Astrocyte (in vitro differentiated cells and primary cell): ENCODE data around the gene TOR1AIP1. TPM values are rescaled to one million over a fixed set of nuclear protein-coding genes. Genes with fewer than 3 reads are reported as not detected.
A peak's percentile ranks its signal among the peaks of the same experiment; 100 is the strongest.

Experiments
- DNase-seq: peaks from one replicate; pipeline ENCODE4 v3.0.0-alpha.2; 2010; ENCODE audit warnings: low read depth
- FAIRE-seq: peaks from 2 replicates; lab custom pipeline; 2011; peaks lifted over from hg19 to GRCh38; lab: Jason Lieb, UNC
- H2AFZ ChIP-seq: 2 replicates; pipeline ENCODE4 v1.6.0; 2012; ENCODE audit warnings: low read depth, low read length, inconsistent platforms
- H3K27ac ChIP-seq: 2 replicates; pipeline ENCODE4 v1.5.1; 2011; ENCODE audit warnings: low read depth, low read length, inconsistent platforms
- H3K27me3 ChIP-seq: 2 replicates; pipeline ENCODE4 v1.6.0; 2011; ENCODE audit warnings: low read length, inconsistent platforms; ENCODE audit not compliant: insufficient read depth
- H3K36me3 ChIP-seq: 2 replicates; pipeline ENCODE4 v1.5.1; 2011; ENCODE audit warnings: low read length, inconsistent platforms; ENCODE audit not compliant: insufficient read depth
- H3K4me1 ChIP-seq: 2 replicates; pipeline ENCODE4 v1.5.1; 2011; ENCODE audit warnings: low read length, inconsistent platforms; ENCODE audit not compliant: insufficient read depth
- H3K4me2 ChIP-seq: 2 replicates; pipeline ENCODE4 v1.6.0; 2012; ENCODE audit warnings: low read length, inconsistent platforms
- H3K4me3 ChIP-seq: 2 replicates; pipeline ENCODE4 v1.5.1; 2011; ENCODE audit warnings: low read depth, mild to moderate bottlenecking, low read length, inconsistent platforms; ENCODE audit not compliant: insufficient read depth
- H3K79me2 ChIP-seq: 2 replicates; pipeline ENCODE4 v1.6.0; 2012; ENCODE audit warnings: mild to moderate bottlenecking, low read length, inconsistent platforms; ENCODE audit not compliant: insufficient read depth
- H3K9ac ChIP-seq: 2 replicates; pipeline ENCODE4 v1.6.0; 2012; ENCODE audit warnings: mild to moderate bottlenecking, low read length, inconsistent platforms
- H3K9me3 ChIP-seq: 2 replicates; pipeline ENCODE4 v1.5.1; 2012; ENCODE audit warnings: low read depth, mild to moderate bottlenecking, low read length, inconsistent platforms; ENCODE audit not compliant: insufficient read depth
- H4K20me1 ChIP-seq: 2 replicates; pipeline ENCODE4 v1.6.0; 2012; ENCODE audit warnings: low read length, inconsistent platforms; ENCODE audit not compliant: insufficient read depth
- H3K27ac Mint-ChIP-seq: one replicate; pipeline ENCODE4 v1.8.0; 2021; ENCODE audit warnings: mild to moderate bottlenecking, mixed read lengths; ENCODE audit not compliant: unreplicated experiment
- H3K27me3 Mint-ChIP-seq: one replicate; pipeline ENCODE4 v1.8.0; 2021; ENCODE audit warnings: low read depth, mixed read lengths; ENCODE audit not compliant: unreplicated experiment
- H3K36me3 Mint-ChIP-seq: one replicate; pipeline ENCODE4 v1.8.0; 2021; ENCODE audit warnings: low read depth, mixed read lengths; ENCODE audit not compliant: unreplicated experiment
- H3K4me1 Mint-ChIP-seq: one replicate; pipeline ENCODE4 v1.8.0; 2021; ENCODE audit warnings: low read depth, mixed read lengths; ENCODE audit not compliant: unreplicated experiment
- H3K4me3 Mint-ChIP-seq: one replicate; pipeline ENCODE4 v1.8.0; 2021; ENCODE audit warnings: mild to moderate bottlenecking, moderate library complexity, mixed read lengths; ENCODE audit not compliant: unreplicated experiment
- H3K9me3 Mint-ChIP-seq: one replicate; pipeline ENCODE4 v1.8.0; 2021; ENCODE audit warnings: mild to moderate bottlenecking, mixed read lengths; ENCODE audit not compliant: unreplicated experiment
- CTCF ChIP-seq: IDR thresholded peaks from 2 replicates; pipeline ENCODE4 v1.5.1; 2011; ENCODE audit warnings: low read depth, mild to moderate bottlenecking, inconsistent platforms, low read length, moderate library complexity; ENCODE audit not compliant: insufficient read depth
- EZH2 ChIP-seq: IDR thresholded peaks from 2 replicates; pipeline ENCODE4 v1.6.1; 2012; ENCODE audit warnings: mild to moderate bottlenecking, low read length, inconsistent platforms; ENCODE audit not compliant: insufficient read depth
- total RNA-seq: library from RNA; stranded (reverse); gene quantifications from 2 replicates; pipeline ENCODE4 v1.2.1, GENCODE V29; 2021

Gene TOR1AIP1
- total RNA-seq, 1 donor from 2014 or later, result 37.4 TPM

GRCh38 chr1:179867493-179868330, 14.4 kb upstream of the TOR1AIP1 start:
- Mint-ChIP-seq H3K36me3 (peaks cover 23% of the 10 kb centered on the region), H3K27ac (no peak overlapping the region), H3K4me3 (no peak overlapping the region), H3K27me3 (no peaks in the 10 kb centered on the region), H3K4me1 (peaks cover 17% of the 10 kb centered on the region), H3K9me3 (no peaks in the 10 kb centered on the region)
- no peaks in the 10 kb centered on the region for H3K9me3 ChIP-seq
- H3K27me3 ChIP-seq, result no peaks in the 10 kb centered on the region
- no peak overlapping the region for H3K4me3 ChIP-seq
- H3K4me2 ChIP-seq, result no peak overlapping the region
- no peak for TF ChIP-seq EZH2
- TF ChIP-seq CTCF, result peak; percentile 74
- H4K20me1 ChIP-seq, result peaks cover 85% of the 10 kb centered on the region
- DNase-seq (no peak), FAIRE-seq (no peak)
- no peak overlapping the region for H2AFZ ChIP-seq
- H3K79me2 ChIP-seq, result peaks cover 91% of the 10 kb centered on the region
- H3K9ac ChIP-seq, result no peak overlapping the region
- no peak overlapping the region for H3K27ac ChIP-seq
- H3K36me3 ChIP-seq, result peaks cover 23% of the 10 kb centered on the region
- H3K4me1 ChIP-seq, result no peaks in the 10 kb centered on the region

- FAIRE-seq, result no peak
- H3K36me3 ChIP-seq, result peaks cover 19% of the 10 kb centered on the region
Observed at GRCh38 chr1:179870870-179871269, 11.2 kb upstream of the TOR1AIP1 start.

More at GRCh38 chr1:179870870-179871269, 11.2 kb upstream of the TOR1AIP1 start:
- H3K9me3 Mint-ChIP-seq, result no peaks in the 10 kb centered on the region
- no peaks in the 10 kb centered on the region for H3K9me3 ChIP-seq
- H3K9ac ChIP-seq, result no peak overlapping the region
- peaks cover 26% of the 10 kb centered on the region for H3K4me1 Mint-ChIP-seq
- H3K79me2 ChIP-seq, result peaks cover 94% of the 10 kb centered on the region
- H3K27ac ChIP-seq, result no peak overlapping the region
- peaks cover 5% of the 10 kb centered on the region for H3K4me1 ChIP-seq
- H3K27me3 ChIP-seq, result no peaks in the 10 kb centered on the region
- H3K27me3 Mint-ChIP-seq, result no peaks in the 10 kb centered on the region
- H3K4me3 Mint-ChIP-seq, result no peak overlapping the region
- no peak overlapping the region for H3K27ac Mint-ChIP-seq
- peaks cover 96% of the 10 kb centered on the region for H4K20me1 ChIP-seq
- no peak overlapping the region for H3K4me3 ChIP-seq
- no peak for TF ChIP-seq EZH2
- TF ChIP-seq CTCF, result no peak
- DNase-seq, result no peak
- no peak overlapping the region for H3K4me2 ChIP-seq
- H3K36me3 Mint-ChIP-seq, result peaks cover 19% of the 10 kb centered on the region
- no peak overlapping the region for H2AFZ ChIP-seq
